H1 (cell line): Measurements from ENCODE around the gene SCG5. TPM values are rescaled to one million over a fixed set of nuclear protein-coding genes. Genes with fewer than 3 reads are reported as not detected.

Experiments
- CBX8 ChIP-seq: fragments of 300-800, 300-1000 bp; sonication (generic); IDR thresholded peaks from 2 replicates; pipeline ENCODE4 v1.7.1; 2016; ENCODE audit warnings: low read depth, low read length, borderline replicate concordance
- CHD2 ChIP-seq: IDR thresholded peaks from 2 replicates; pipeline ENCODE4 v1.6.1; 2012; ENCODE audit warnings: low read length, improper control_type of control experiment
- GABPA ChIP-seq: IDR thresholded peaks from 2 replicates; pipeline ENCODE4 v1.6.1; 2011; ENCODE audit warnings: mild to moderate bottlenecking, low read length, moderate library complexity, borderline replicate concordance; ENCODE audit not compliant: insufficient read depth
- HDAC6 ChIP-seq: IDR thresholded peaks from one replicate; pipeline ENCODE4 v1.7.1; 2012; ENCODE audit warnings: low read depth, mild to moderate bottlenecking, inconsistent platforms, low read length, moderate library complexity
- NRF1 ChIP-seq: IDR thresholded peaks from 2 replicates; pipeline ENCODE4 v1.6.1; 2011; ENCODE audit warnings: mild to moderate bottlenecking, low read depth, low read length, improper control_type of control experiment
- PHF8 ChIP-seq: fragments of 200-600 bp; sonication (generic); conservative IDR thresholded peaks from 2 replicates; pipeline ENCODE4 v1.7.1; 2012; ENCODE audit warnings: low read depth, mild to moderate bottlenecking, inconsistent platforms, low read length, moderate library complexity
- POLR2A ChIP-seq, 2 experiments: IDR thresholded peaks; 1 replicate in 1 of 2; 2 replicates in 1 of 2; pipeline ENCODE4 v1.6.1; 2011; ENCODE audit warnings: low read depth in 2 of 2, low read length in 2 of 2, mild to moderate bottlenecking in 2 of 2; ENCODE audit errors: control extremely low read depth in 1 of 2
- POU5F1 ChIP-seq: IDR thresholded peaks from 2 replicates; pipeline ENCODE4 v1.6.1; 2011; ENCODE audit warnings: low read depth, mild to moderate bottlenecking, low read length, moderate library complexity
- RAD21 ChIP-seq, 2 experiments: IDR thresholded peaks in 1 of 2; conservative IDR thresholded peaks in 1 of 2; 2 replicates each; pipeline ENCODE4 v1.6.1; 2011; ENCODE audit warnings: low read depth in 2 of 2, low read length in 2 of 2, improper control_type of control experiment in 1 of 2, inconsistent platforms in 1 of 2, mild to moderate bottlenecking in 1 of 2, moderate library complexity in 1 of 2
- RNF2 ChIP-seq: fragments of 200-900, 300-1000 bp; sonication (generic); IDR thresholded peaks from 2 replicates; pipeline ENCODE4 v1.7.1; 2016; ENCODE audit warnings: borderline replicate concordance, low read depth, mild to moderate bottlenecking, antibody characterized with exemption, low read length; ENCODE audit not compliant: poor library complexity, severe bottlenecking; ENCODE audit errors: missing control alignments
- RXRA ChIP-seq: IDR thresholded peaks from 2 replicates; pipeline ENCODE4 v1.6.1; 2011; ENCODE audit warnings: low read depth, mild to moderate bottlenecking, low read length, moderate library complexity; ENCODE audit not compliant: insufficient read depth
- SAP30 ChIP-seq: fragments of 300-600 bp; sonication (generic); IDR thresholded peaks from 2 replicates; pipeline ENCODE4 v1.7.1; 2012; ENCODE audit warnings: low read length, moderate library complexity, mild to moderate bottlenecking, inconsistent platforms; ENCODE audit not compliant: insufficient read depth, insufficient replicate concordance
- SIN3A ChIP-seq, 2 experiments: IDR thresholded peaks in 1 of 2; conservative IDR thresholded peaks in 1 of 2; 2 replicates each; pipeline ENCODE4 v1.6.1; 2011 to 2012; ENCODE audit warnings: low read length in 2 of 2, improper control_type of control experiment in 1 of 2, low read depth in 1 of 2, mild to moderate bottlenecking in 1 of 2
- SIRT6 ChIP-seq: IDR thresholded peaks from one replicate; pipeline ENCODE4 v1.7.1; 2012; ENCODE audit warnings: low read length, inconsistent platforms
- SIX5 ChIP-seq: IDR thresholded peaks from 2 replicates; pipeline ENCODE4 v1.6.1; 2011; ENCODE audit warnings: mild to moderate bottlenecking, low read depth, low read length
- TAF7 ChIP-seq: optimal IDR thresholded peaks from 2 replicates; pipeline ENCODE3; 2011; ENCODE audit warnings: low read depth, mild to moderate bottlenecking, inconsistent platforms, low read length, moderate library complexity, borderline replicate concordance
- polyA plus RNA-seq, 7 experiments: library from polyadenylated mRNA; depleted of rRNA in 3 of 7; stranded (reverse) in 5 of 7; unstranded in 2 of 7; fragments of >200 nt in 5 of 7; fragments of 200-250 nt in 2 of 7; gene quantifications; 1 replicate in 5 of 7; 2 replicates in 1 of 7; 4 replicates in 1 of 7; pipeline versions ENCODE4 v1.2.1 to v1.2.3, GENCODE V29; 2011 to 2013; ENCODE audit warnings: missing spikeins in 2 of 7, mixed read lengths in 2 of 7
- total RNA-seq: library from RNA; stranded (reverse); fragmentation: NEBNext Ultra II Directional; extraction: Animal tissue kit (Norgen Biotek cat#: 25700); gene quantifications from 2 replicates; pipeline ENCODE4 v1.2.1, GENCODE V29; 2021

The SCG5 gene
- total and polyA plus RNA-seq, 2 of the 8 experiments (the other 6 are each of a cell fraction or from before 2014, with no cell fraction given) = 18.7 to 19.9 TPM

DNA sequence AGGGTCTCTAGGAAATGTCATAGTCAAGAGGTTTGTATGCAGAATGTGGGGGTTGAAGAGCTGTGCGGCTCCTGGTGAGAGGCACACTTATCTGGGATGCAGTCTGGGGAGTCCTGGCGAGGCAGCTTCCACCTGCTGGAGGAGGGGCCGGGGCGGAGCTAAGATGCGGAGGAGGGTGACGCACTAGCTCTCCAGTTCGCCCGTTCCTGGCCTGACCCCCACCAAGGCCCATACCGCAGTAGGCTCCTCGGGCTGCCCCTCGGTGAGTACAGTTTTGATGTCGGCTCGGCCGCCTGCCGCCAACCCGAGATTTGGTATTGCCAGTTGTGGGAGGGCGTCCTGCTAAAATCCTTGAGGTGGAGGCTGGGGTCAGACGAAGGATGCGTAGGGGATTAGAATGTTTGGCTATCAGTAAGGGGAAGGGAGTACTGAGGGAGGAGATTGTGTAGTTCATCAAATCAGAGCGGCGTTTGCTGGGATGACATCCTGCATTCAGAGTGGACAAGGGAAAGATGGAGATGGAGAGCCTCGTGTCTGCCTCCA, at the start of gene SCG5 (continued):
- TF ChIP-seq RNF2 (no peak), CBX8 (no peak), POLR2A (IDR thresholded peaks at IDR 0.05; ENCODE audit: control extremely low read depth in 1 of 2, low read depth in 2 of 2, low read length in 2 of 2) (peak; percentile 85 to 96), SIRT6 (no peak), CHD2 (0 out of 2 replicates have a peak, but pooled peaks have one; percentile 13), PHF8 (peak; percentile 60), SIX5 (no peak), RXRA (no peak), GABPA (no peak), NRF1 (no peak), TAF7 (no peak), POU5F1 (no peak), HDAC6 (no peak), SIN3A (conservative IDR thresholded peaks at IDR 0.05 in 1 of 2, IDR thresholded peaks at IDR 0.05 in 1 of 2; ENCODE audit: low read depth in 1 of 2, low read length in 2 of 2) (no peak), SAP30 (no peak), RAD21 (IDR thresholded peaks at IDR 0.05 in 1 of 2, conservative IDR thresholded peaks at IDR 0.05 in 1 of 2; ENCODE audit: low read depth in 2 of 2, low read length in 2 of 2) (no peak)
